GM18526 (cell line): Measurements from ENCODE around the gene TMEM82.

ENCODE experiments used
- POLR2A ChIP-seq: IDR thresholded peaks from 3 replicates; pipeline ENCODE4 v1.6.1; 2011; ENCODE audit not compliant: insufficient read length; ENCODE audit errors: extremely low read depth

Gene TMEM82

DNA sequence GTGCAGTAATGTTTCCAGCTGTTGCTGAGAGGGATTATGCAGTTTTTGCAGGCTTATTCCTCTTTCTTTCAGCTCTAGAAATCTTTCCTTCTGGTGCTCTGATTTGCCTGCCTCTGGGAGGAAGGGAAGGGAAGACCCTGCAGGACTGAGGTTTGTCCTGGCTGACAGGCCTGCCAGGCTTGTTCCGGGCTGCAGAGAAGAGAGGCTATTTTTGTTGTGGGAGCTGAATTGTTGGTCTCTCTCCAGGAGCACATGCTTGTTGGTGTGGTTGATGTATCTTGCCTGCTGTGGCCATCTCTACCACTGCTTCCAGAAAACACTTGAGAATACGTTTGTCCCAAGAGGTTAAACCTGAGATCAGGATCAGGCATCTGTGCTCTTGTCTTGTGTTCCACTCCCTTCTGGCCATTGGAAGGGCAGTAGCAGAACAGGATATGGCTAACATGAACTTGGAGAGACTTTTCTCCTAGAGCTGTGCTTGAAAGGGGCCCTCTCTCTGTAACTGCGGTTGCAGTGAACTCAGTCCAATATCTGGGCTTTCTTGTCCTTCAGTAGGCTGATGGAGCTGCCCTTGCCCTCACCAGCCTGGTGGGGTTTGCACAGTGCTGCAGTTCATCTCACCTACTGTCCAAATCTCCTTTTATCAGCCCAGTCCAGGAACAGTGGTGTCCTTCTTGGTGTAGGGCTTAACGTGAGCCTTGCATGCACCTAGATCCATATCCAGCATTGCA lies 27.7 kb upstream of the TMEM82 start:
- TF ChIP-seq POLR2A = no peak

DNA sequence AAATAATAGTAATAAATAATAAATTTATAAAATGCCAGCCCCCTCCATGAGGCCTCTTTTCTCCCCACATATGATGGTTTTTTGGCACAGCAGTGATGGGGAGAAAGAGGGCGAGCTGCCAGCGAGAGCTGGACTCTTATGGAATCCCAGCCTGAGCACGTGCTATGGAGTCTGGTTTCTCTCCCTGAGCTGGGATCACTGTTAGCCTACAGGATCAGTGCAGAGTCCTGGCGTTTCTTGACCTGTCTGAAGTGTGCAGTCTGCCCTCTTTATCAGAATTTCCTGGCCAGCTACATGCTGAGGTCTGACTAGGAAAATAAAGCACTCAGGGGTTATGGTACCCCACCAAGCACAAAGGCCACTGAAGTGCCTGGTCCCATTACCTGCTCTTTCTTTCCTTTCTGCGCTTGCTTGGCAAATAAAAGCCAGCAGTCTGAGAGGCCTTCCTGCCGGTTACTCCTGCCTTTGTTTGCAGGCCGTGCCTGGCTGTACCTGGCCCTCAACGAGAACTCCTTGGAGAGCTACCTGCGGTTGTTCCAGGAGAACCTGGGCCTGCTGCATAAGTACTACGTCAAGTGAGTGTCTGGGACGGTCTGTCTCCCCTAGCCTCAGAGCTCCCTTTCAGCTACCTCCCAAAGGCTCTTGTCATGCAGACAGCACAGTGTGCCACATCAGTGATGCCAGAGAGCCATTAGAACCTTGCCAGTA lies 24.7 kb upstream of the TMEM82 start:
- no peak for TF ChIP-seq POLR2A

DNA sequence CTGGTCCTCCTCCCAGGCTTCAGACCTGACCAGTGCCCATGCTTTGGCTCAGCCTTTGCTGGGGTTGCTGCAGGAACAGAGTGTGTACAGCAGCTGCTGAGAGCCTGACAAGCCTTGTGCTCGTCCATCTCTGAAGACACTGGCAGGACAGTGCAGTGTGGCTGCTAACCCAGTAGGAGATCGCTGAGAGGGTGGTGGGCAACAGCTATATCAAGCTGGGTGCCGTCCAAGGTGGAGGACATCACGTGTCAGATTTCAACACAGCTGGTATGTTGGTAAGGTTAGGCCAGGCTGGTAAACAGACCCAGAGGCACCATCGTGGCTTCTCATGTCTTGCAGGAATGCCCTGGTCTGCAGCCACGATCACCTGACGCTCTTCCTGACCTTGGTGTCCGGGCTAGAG lies 24.1 kb upstream of the TMEM82 start:
- TF ChIP-seq POLR2A = no peak

DNA sequence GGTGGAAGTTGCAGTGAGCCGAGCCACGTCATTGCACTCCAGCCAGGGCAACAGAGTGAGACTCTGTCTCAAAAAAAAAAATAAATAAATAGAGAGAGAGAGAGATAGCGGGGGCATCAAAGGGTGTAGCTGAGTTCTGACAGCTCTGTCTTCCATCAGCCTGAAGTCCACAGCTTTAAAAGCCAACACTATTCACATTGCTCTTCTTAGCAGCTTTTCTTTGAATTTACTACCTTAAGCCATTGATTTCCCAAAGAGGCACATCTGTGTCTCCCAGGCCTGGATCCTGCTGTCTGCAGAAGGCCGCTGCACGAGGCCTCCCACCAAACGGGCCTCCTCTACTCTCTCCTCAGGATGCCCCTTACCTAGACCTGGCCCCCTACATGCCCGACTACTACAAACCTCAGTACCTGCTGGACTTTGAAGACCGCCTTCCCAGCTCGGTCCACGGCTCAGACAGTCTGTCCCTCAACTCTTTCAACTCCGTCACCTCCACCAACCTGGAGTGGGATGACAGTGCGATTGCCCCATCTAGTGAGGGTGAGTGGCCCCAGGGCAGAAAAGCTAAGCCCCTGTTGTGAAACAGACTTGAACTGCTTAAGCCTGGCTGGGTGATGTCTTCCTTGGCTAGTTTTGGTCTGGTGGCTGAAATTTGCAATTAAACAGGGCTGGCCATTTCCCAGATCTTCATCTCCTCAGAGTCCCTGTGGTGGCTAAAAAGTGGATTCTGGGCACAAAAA lies 22.7 kb upstream of the TMEM82 start:
- TF ChIP-seq POLR2A = no peak

DNA sequence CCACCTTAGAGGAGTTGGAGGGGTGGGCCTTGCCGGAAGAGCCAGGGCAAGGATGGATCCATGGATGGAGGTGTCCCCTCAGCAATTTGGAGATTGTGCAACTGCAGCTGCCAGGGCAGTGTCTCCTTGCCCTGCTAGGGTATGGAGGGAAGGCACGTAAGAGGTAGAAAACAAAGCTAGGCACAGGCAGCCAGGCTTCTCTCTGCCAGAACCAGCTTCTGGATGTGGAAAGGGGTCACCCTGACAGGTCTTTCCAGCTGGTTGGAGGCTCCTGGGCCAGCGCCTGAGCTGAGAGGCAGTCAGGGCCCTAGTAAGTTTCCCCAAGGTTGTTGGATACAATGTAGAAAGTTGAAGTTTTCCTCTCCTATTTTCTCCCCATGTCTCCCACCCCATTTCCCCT lies 21.4 kb upstream of the TMEM82 start:
- TF ChIP-seq POLR2A = no peak

DNA sequence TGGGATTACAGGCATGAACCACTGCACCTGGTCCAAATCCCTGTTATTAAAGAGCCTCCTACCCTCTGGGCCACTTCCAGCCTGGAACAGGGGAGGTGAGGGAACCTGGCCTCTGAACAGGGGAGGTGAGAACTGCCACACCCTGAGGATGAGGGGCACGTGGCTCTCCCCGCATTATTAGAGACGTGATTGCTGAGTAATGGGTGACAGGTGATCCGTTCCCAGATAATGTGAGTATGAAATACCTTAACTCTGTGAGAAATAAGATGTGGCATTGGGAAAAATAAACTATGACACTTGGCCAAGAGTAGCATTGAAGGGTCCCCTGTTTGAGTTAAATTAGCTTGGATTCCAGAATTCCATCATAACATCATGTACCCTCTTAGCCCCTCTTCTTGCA lies 19.9 kb upstream of the TMEM82 start:
- TF ChIP-seq POLR2A = no peak

DNA sequence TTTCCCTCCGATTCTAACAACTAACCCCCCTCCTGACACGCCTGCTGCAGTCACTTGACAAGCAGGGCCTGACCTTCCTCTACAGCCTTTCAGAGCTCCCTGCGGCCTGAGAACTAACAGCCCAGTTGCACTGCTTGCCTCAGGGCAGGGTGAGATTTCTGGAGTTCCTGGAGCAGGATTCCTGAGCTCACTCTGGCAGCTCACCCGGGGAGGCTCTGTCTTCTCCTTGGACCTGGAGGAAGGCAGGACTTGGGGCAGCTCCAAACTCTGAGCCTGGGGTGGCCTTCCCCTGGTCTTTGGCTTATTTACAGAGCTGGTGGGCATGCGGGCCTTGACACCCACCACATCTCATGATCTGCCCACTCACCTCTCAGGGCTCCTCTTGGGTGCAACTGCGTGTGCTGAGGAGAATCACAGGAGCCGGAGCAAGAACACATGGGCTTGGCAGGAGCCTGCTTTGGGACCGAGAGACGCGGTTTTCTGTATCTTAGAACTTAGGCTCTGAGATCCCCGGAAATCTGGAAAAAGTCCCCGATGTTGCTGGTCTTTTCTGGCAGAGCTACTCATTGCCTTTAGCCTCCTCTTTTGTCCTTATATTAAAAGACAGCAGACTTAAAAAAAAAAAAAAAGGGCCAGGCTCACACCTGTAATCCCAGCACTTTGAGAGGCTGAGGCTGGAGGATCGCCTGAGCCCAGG lies 19.3 kb upstream of the TMEM82 start:
- no peak for TF ChIP-seq POLR2A

DNA sequence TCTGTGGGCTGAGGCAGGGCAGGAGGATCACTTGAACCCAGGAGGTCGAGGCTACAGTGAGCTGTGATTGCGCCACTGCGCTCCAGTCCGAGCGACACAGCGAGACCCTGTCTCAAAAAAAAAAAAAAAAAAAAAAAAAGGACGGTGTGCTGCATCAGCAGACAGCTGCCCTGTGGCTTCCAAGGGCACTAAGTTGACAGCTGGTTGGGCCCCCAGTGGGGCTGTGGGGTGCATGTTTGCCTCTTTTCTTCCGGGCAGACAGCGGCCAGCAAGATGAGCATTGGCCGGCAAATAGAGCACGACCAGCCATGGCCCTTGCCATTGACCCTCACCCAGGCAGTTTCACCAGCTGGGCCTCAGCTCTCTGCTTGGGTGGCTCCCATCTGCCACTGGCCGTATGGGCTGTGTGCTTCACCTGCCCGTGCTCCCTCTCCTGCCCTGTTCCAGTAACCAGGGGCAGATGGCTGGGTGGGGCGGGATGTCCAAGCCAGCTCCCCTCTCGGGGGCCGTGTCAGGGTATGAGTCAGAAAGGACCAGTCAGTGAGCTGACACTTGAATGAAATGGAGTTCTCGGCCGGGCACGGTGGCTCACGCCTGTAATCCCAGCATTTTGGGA lies 18.6 kb upstream of the TMEM82 start:
- no peak for TF ChIP-seq POLR2A

DNA sequence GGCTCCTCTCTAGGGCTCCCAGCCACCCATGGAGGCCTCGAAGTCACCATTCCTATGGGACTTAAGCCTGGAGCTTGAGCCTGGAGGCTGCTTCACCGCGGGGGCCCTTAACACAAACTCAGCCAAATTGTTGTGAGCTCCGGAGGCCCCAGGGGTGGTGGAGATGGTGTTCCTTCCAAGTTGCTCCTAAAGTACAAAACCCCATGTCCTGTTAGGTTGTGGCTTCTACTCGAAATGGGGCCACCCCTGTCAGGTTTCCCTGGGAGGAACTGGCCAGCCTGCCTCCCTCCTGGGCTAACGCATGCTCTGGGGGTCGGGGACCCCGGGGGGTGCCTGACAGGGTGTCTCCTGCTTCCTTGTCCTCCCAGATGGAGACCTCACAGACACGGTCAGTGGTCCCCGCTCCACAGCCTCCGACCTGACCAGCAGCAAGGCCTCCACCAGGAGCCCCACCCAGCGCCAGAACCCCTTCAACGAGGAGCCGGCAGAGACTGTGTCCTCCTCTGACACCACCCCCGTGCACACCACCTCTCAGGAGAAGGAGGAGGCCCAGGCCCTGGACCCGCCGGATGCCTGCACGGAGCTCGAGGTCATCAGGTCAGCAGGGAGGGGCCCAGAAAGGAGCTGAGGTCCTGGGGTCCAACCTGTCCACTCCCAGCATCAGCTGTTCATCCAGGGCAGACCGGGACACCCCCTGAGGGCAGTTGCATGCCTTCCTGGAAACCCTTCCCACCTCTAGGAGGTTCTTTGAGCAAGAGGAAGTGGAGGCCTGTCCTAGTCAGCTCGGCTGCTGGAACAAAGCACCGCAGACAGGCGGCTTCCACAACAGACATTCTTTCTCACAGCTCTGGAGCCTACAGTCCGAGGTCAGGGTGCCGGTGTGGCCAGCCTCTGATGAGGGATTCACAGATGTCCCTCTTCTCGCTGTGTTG lies 17.1 kb upstream of the TMEM82 start:
- no peak for TF ChIP-seq POLR2A

DNA sequence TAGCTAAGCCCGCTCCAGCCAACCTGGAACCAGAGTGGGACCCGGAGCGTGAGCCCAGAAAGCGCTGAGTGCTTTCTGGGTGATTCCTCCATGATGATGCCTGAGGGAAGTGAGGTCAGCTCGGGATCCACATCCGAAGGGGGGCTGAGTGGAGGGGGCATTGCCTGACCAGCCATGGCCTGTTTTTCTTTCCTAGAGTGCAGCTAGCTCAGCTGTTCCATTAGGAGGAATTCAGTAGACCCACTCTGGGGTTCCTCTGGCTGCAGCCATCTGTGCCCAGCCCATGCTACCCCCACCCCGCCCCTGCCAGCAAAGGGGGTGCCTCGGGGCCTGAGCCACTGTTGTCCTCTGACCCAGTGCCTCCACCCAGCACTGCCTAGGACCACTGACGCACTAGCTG lies 15.8 kb upstream of the TMEM82 start:
- TF ChIP-seq POLR2A = no peak

DNA sequence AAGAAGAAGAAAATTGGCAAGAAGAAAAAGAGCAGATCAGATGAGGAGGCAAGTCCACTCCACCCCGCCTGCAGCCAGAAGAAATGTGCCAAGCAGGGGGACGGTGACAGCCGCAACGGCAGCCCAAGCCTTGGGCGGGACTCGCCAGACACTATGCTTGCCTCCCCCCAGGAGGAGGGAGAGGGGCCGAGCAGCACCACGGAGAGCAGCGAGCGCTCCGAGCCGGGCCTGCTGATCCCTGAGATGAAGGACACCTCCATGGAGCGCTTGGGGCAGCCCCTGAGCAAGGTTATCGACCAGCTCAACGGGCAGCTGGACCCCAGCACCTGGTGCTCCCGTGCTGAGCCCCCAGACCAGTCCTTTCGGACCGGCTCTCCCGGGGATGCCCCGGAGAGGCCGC lies 15.3 kb upstream of the TMEM82 start:
- TF ChIP-seq POLR2A = no peak

DNA sequence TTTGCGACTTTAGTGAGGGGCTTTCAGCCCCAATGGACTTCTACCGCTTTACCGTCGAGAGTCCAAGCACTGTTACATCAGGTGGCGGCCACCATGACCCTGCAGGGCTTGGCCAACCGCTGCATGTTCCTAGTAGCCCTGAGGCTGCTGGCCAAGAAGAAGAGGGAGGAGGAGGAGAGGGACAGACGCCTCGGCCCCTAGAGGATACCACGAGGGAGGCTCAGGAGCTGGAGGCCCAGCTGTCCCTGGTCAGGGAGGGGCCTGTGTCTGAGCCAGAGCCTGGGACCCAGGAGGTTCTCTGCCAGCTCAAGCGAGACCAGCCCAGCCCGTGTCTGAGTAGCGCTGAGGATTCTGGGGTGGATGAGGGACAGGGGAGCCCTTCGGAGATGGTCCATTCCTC lies 14.9 kb upstream of the TMEM82 start:
- TF ChIP-seq POLR2A = no peak

DNA sequence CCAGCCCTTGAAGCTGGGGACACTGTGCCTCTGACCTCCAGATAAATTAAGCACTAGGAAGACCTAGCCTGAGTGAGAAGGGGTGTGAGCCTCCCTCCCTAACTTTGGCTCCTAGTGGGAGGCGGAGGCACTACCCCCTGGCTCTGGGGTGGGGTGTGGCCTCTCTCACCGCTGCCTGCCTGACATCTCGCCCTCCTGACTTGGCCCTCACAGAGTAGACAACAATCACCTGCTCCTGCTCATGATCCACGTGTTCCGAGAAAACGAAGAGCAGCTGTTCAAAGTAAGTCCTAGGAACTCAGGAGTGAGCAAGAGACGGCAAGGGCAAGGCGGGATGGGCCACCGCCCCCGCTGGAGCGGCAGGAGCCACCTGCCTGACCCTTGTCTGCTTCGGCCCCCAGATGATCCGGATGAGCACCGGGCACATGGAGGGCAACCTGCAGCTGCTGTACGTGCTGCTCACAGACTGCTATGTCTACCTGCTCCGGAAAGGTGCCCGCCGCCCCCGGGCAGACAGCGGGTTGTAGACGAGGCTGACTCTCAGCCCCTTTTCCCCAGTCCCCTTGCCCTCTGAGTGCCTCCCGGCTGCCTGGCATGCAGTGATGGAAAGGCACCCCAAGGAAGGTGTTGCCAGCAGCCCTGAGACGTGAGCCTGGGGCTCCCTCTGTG lies 14.3 kb upstream of the TMEM82 start:
- no peak for TF ChIP-seq POLR2A

DNA sequence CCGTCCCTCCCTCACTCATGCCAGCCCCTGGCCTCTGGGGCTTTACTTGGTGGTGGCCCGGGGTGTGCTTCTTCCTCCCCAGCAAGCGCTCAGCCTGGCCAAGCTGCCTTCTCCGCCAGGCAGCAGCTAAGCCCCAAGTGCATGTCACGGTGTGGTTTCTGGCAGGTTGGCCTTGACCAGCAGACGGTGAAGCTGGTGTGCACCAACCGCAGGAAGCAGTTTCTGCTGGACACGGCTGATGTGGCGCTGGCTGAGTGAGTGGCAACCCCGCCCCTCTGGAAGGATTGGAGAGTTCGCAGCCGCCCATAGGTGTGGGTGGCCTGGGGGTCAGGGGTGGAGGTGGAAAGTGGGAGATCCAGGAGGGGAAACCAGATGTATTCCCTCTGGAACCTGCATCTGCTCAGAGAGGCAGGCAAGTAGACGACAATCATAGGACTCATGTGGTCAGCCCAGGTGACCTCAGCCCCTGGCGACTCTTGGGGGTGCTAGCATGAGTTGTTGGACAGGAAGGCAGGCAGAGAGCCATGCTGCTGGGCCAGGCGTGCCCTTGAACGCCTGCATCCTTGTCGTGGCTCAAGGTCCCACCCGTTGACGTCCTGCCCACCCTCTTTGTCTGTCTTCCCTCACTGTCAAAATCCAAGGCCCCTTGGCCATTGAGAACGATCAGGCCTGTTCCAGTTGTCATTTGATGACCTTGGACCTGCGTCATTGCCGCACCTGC lies 13.2 kb upstream of the TMEM82 start:
- no peak for TF ChIP-seq POLR2A
